ENCODE data around the gene RASAL2. TPM values are rescaled to one million over a fixed set of nuclear protein-coding genes. Genes with fewer than 3 reads are reported as not detected.

RASAL2 gene
- total RNA-seq = 12.3 and 15.3 TPM in 2 replicates

GRCh38 chr1:178093951-178094738 is at the start of gene RASAL2:
RASAL2 (plus strand) TSS chr1:178094104; CDS start chr1:178094493, 389 bp downstream.

GRCh38 chr1:178496410-178497135 is 402.7 kb downstream of the RASAL2 start, which contains the start of gene CLEC20A:
CLEC20A (minus strand) TSS chr1:178496964; CDS start chr1:178496939, 25 bp downstream.

DNA sequence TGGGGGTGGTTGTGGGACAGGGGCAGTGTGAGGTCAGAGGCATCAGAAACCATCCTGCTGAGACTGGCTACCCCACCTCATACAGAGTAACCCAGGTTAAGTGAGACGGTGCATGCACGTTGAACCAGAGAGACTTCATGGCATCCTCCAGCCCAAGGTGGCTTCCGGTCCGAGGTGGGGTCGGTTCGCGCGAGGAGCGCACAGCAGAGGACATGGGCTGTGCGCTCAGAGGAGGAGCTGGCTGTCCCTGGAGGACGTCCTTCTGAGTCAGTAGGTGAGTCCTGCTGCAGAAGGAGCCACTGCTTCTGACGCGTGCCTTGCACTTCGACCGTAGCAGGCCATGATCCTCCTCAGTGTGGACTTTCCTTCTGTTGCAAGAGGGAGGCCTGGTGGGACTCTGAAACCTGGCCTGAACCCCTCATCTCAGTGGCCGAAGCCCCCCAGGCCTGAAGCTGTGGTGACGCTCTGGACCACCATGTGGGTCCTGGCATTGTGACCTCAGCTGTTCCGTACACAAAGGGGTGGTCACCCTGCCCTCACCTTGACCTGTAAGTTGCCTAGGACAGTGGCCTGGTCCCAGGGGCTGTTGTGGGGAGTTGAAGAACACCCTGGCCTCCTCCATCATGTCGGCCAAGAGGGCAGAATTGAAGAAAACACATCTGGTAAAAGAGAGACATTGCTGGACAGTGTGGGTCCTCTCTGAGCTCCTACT is 418.8 kb downstream of the RASAL2 start, which contains the start of gene TEX35:
TSS of gene TEX35 (plus strand) at position 544 of the 712 bp plus-strand sequence. CDS start at position 624, 80 bp downstream.

Other genes starting within 250 kb of the RASAL2 start
- 1.1 and 1.4 TPM in 2 replicates for gene SEC16B, start 124.0 kb upstream of the RASAL2 start, total RNA-seq